Esophagus squamous epithelium (tissue), 5 donors: ENCODE measurements around the gene CELF1. TPM values are rescaled to one million over a fixed set of nuclear protein-coding genes. Genes with fewer than 3 reads are reported as not detected.

ENCODE experiments used
- DNase-seq: peaks from one replicate; lab custom pipeline; 2025; lab: John Stamatoyannopoulos, UW
- H3K27ac ChIP-seq, 4 donors: fragments of 200-600 bp; sonication (generic); one replicate each; pipeline ENCODE4 v1.5.1; 2016 to 2019; ENCODE audit warnings: mild to moderate bottlenecking in 1 of 4
- H3K27me3 ChIP-seq, 4 donors: fragments of 200-600 bp; sonication (generic); 1 replicate in 3 of 4; 2 replicates in 1 of 4; pipeline versions ENCODE4 v1.5.1 to v1.6.0; 2017 to 2021; ENCODE audit warnings: antibody characterized with exemption in 1 of 4
- H3K36me3 ChIP-seq, 3 donors: fragments of 200-600 bp; sonication (generic); one replicate each; pipeline ENCODE4 v1.5.1; 2016 to 2019
- H3K4me1 ChIP-seq, 3 donors: fragments of 200-600 bp; sonication (generic); one replicate each; pipeline ENCODE4 v1.5.1; 2017 to 2019
- H3K4me3 ChIP-seq, 4 donors: fragments of 200-600 bp; sonication (generic); 1 replicate in 3 of 4; 2 replicates in 1 of 4; pipeline ENCODE4 v1.5.1; 2016 to 2019; ENCODE audit warnings: mild to moderate bottlenecking in 2 of 4, moderate library complexity in 1 of 4
- H3K9me3 ChIP-seq, 3 donors: fragments of 200-600 bp; sonication (generic); one replicate each; pipeline ENCODE4 v1.5.1; 2016 to 2019
- POLR2A ChIP-seq, 4 donors: fragments of 450-650 bp; IDR thresholded peaks; one replicate each; pipeline ENCODE4 v1.6.1; 2017; ENCODE audit warnings: antibody characterized with exemption in 4 of 4, mild to moderate bottlenecking in 4 of 4, moderate library complexity in 3 of 4
- WGBS, 2 donors: methylation state at CpG; one replicate each; pipeline ENCODE4 v1.1.5; 2018; 5-methylcytosine and 5-hydroxymethylcytosine counted together
- intact Hi-C: fragments of 100-400 bp; cut with DNase I; formaldehyde crosslinking; loops from one replicate; pipeline ENCODE4 v1.15.0; 2022
- total RNA-seq, 4 donors: library from RNA; depleted of rRNA; stranded (reverse); fragments of >200 nt; gene quantifications; one replicate each; pipeline ENCODE4 v1.1.0, GENCODE V29; 2016
- TF ChIP-seq, protein P1 (sequence below), 6 experiments: fragments of 450-650 bp in 4 of 6; fragments of 200-600 bp in 2 of 6; sonication (generic) in 2 of 6; IDR thresholded peaks; one replicate each; pipeline ENCODE4 v1.5.1; 2016 to 2019; ENCODE audit warnings: antibody characterized with exemption in 6 of 6, mild to moderate bottlenecking in 4 of 6, moderate library complexity in 4 of 6
- donor health status: DM: yes; HTN: yes; CAD: no.

Gene CELF1
- total RNA-seq, 4 donors from 2014 or later: 50.4 to 88.9 (median 64.1) TPM

- no peaks in the 10 kb centered on the region for H3K9me3 ChIP-seq
- TF ChIP-seq, protein P1, sequence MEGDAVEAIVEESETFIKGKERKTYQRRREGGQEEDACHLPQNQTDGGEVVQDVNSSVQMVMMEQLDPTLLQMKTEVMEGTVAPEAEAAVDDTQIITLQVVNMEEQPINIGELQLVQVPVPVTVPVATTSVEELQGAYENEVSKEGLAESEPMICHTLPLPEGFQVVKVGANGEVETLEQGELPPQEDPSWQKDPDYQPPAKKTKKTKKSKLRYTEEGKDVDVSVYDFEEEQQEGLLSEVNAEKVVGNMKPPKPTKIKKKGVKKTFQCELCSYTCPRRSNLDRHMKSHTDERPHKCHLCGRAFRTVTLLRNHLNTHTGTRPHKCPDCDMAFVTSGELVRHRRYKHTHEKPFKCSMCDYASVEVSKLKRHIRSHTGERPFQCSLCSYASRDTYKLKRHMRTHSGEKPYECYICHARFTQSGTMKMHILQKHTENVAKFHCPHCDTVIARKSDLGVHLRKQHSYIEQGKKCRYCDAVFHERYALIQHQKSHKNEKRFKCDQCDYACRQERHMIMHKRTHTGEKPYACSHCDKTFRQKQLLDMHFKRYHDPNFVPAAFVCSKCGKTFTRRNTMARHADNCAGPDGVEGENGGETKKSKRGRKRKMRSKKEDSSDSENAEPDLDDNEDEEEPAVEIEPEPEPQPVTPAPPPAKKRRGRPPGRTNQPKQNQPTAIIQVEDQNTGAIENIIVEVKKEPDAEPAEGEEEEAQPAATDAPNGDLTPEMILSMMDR (IDR thresholded peaks at IDR 0.05): no peak
- no peak for TF ChIP-seq POLR2A (IDR thresholded peaks at IDR 0.05)
- peaks cover 21 to 70% (median 28%) of the 10 kb centered on the region in 3 donors for H3K36me3 ChIP-seq
- intact Hi-C loops: no loop called here
- no peaks in the 10 kb centered on the region for H3K27me3 ChIP-seq
- WGBS, 2 donors: 78 to 79% methylated on average over 6 of the region's 6 CpGs
- peaks cover 0 to 22% (median 0%) of the 10 kb centered on the region in 3 donors for H3K4me1 ChIP-seq
- H3K4me3 ChIP-seq: no peak overlapping the region
- DNase-seq: no peak
- H3K27ac ChIP-seq: peak overlapping the region in 1 of 4 donors; percentile 19
These were observed 64.1 kb downstream of the CELF1 start for GRCh38 chr11:47488674-47489394.

- Histone ChIP-seq H3K27ac (no peak overlapping the region), H3K4me1 (peaks cover 0 to 22% (median 0%) of the 10 kb centered on the region in 3 donors), H3K27me3 (no peaks in the 10 kb centered on the region), H3K4me3 (no peak overlapping the region), H3K36me3 (peaks cover 23 to 71% (median 36%) of the 10 kb centered on the region in 3 donors), H3K9me3 (no peaks in the 10 kb centered on the region)
- WGBS, 2 donors: 80 to 82% methylated on average over 3 of the region's 3 CpGs
- DNase-seq: no peak
- intact Hi-C loops: no loop called here
- no peak for TF ChIP-seq POLR2A (IDR thresholded peaks at IDR 0.05)
- TF ChIP-seq, protein P1 (IDR thresholded peaks at IDR 0.05): no peak
These were observed 64.8 kb downstream of the CELF1 start for GRCh38 chr11:47488111-47488510.

- intact Hi-C loops: no loop called here
- no peak overlapping the region for H3K27ac ChIP-seq
- DNase-seq: no peak
- no peak overlapping the region for H3K4me3 ChIP-seq
- H3K9me3 ChIP-seq: no peaks in the 10 kb centered on the region
- TF ChIP-seq, protein P1 (IDR thresholded peaks at IDR 0.05): no peak
- 88 to 96% methylated on average over 2 of the region's 2 CpGs for WGBS, 2 donors
- H3K36me3 ChIP-seq: peaks cover 29 to 73% (median 43%) of the 10 kb centered on the region in 3 donors
- peaks cover 0 to 22% (median 0%) of the 10 kb centered on the region in 3 donors for H3K4me1 ChIP-seq
- no peaks in the 10 kb centered on the region for H3K27me3 ChIP-seq
These were observed 65.5 kb downstream of the CELF1 start for GRCh38 chr11:47487421-47487820.

- intact Hi-C loops: no loop called here
- no peak overlapping the region for H3K4me3 ChIP-seq
- H3K36me3 ChIP-seq: peaks cover 34 to 90% (median 58%) of the 10 kb centered on the region in 3 donors
- peaks cover 0 to 22% (median 0%) of the 10 kb centered on the region in 3 donors for H3K4me1 ChIP-seq
- WGBS, 2 donors: 85 to 86% methylated on average over 7 of the region's 7 CpGs
- no peaks in the 10 kb centered on the region for H3K27me3 ChIP-seq
- no peak overlapping the region for H3K27ac ChIP-seq
- DNase-seq: no peak
- no peaks in the 10 kb centered on the region for H3K9me3 ChIP-seq
- TF ChIP-seq POLR2A (IDR thresholded peaks at IDR 0.05): no peak
- TF ChIP-seq, protein P1 (IDR thresholded peaks at IDR 0.05): no peak
These were observed 67.8 kb downstream of the CELF1 start for GRCh38 chr11:47485107-47485506.

DNA sequence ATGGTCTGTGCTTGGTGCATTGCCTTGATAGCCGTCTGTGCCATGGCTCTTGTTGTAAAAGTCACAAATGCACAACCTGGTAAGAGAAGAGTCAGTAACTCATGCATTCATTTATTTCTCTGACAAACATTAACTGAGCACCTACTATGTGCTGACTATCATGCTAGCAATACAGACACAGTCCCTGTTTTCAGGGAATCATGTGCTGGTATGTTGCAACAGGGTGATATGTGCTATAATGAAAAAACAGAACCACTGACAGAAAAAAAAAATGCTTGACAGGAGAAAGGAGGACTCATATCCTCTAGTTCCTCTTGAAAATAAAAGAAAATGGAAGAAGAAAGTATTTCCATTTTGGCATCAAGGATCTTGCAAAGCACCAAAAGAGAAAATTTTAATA is 69.5 kb downstream of the CELF1 start:
- DNase-seq: no peak
- peaks cover 35 to 100% (median 60%) of the 10 kb centered on the region in 3 donors for H3K36me3 ChIP-seq
- intact Hi-C loops: no loop called here
- no peaks in the 10 kb centered on the region for H3K9me3 ChIP-seq
- 86 to 100% methylated on average over 1 of the region's 1 CpG for WGBS, 2 donors
- H3K4me3 ChIP-seq: no peak overlapping the region
- H3K27ac ChIP-seq: no peak overlapping the region
- TF ChIP-seq POLR2A (IDR thresholded peaks at IDR 0.05): no peak
- TF ChIP-seq, protein P1 (IDR thresholded peaks at IDR 0.05): no peak
- H3K27me3 ChIP-seq: no peaks in the 10 kb centered on the region
- peaks cover 0 to 22% (median 0%) of the 10 kb centered on the region in 3 donors for H3K4me1 ChIP-seq
